Measurements from ENCODE around the gene ADAM17.
"Not testable (repeated sequence)": the region's sequence is repeated elsewhere in the genome, so short reads cannot be mapped to it uniquely, and the experiment has no call there.

ADAM17 gene

DNA sequence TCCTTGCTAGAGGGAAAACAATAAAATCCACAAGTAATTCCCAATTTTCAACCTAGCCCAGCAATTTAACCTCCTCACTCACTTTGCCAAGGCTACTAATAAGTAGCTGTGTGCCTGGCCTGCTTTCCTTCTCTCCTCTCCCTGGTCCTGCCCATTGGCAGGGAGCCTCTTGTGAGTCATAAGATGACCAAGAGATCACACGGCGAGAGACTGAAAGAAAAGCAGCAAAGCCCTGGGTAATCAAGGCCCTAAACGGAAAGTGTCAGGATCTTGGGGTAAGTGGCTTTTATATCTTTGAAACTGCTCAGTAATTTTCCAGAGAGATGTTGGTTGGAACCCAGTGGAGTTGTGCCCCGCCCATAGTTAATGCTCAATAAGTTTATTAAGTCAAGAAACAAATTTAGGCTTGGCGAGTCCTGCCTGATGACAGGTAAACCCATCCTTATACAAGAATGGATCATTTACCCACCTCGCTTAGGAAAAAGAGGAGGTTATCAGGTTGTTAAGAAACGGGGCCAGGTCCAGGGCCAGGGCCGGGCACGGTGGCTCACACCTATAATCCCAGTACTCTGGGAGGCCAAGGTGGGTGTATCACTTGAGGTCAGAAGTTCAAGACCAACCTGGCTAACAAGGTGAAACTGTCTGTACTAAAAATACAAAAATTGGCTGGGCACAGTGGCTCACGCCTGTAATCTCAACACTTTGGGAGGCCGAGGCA lies 10.0 kb upstream of the ADAM17 start:
- DNase-seq (ENCODE audit: low spot score) = peak; percentile 92

DNA sequence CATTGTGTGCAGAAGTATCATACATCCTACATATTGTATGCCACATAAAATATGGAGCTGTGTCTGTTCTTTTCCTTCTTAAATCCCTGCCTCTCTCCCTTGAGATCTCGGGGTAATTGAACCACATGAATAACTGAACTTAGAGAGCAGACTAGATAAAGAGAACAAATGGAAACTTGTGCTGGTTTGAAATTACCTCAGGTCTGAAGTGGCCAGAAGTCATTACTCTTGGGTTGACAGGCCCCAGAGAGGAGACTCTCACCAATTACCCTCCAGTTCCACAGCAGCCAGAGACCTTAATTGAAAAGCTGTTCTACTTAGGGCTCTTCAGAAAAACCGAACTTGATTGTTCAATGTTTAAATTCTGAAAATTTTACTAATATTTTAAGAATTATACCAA lies 5.0 kb upstream of the ADAM17 start:
- no peak for DNase-seq (ENCODE audit: low spot score)

DNA sequence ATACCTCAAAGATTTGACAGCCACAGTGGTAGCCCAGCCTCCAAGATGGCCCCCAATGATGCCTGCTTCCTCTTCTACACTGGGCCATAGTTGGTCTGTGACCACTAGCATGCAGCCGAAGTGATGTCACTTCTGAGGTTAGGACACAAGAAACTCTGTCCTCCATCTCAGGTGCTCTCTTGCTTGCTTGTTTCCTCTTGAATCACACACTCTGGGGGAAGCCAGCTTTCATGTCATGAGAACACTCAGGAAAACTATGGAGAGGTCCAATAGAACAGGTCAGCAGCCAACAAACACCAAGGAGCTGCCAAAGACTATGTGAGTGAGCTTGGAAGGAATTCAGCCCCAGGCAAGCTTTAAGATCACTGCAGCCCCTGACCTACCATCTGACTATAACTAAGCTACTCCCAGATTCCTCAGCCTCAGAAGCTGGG lies 3.3 kb upstream of the ADAM17 start:
- peak; percentile 89 for DNase-seq (ENCODE audit: low spot score)

DNA sequence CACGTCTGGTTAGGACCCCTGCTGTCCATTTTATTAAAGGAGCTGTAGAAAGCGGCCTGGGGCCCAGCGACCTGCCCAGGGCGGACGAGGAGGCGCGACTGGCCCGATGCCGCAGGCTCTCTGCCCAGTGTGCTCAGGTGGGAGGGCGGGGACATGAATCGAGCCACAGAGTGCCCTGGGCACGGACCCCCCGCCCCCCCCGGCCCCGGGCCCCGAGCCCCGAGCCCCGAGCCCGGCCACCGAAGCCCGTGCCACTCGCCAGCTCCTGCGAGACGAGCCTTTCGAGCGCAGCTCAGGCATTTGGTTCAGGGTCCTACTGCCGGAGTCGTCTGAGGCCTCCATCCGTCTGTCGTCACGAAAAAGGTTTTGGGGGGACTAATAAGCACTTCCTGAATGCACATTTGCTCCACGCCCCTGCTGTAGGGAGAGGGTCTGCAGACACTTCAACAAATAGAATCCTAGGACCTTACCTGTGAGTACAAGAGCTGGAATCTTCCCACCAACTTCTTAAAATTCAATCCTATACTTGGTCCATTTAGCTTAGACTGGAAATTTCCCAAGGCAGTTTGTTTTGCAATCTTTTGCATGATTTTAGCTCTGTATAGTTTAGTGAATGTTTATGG lies 602 bp upstream of the ADAM17 start:
- no peak for DNase-seq (ENCODE audit: low spot score)

DNA sequence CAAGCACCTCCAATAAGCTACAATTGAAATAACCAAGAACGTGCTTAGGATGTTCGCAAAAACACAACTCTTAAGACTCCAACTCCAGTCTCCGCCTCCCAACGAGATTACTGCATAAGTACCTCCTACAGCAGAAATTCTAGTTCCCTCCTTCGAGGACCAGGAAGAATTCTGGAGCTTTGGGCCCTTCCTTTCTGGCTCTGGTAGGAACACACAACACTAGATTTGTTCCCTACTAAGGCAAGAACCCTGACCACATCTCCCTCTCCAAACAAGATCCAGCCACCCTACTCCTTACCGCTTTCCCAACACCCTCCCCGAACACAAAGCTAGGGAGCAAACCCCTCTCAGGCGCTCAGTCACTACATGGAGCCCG lies 721 bp downstream of the ADAM17 start:
- peak; percentile 75 for DNase-seq (ENCODE audit: low spot score)

DNA sequence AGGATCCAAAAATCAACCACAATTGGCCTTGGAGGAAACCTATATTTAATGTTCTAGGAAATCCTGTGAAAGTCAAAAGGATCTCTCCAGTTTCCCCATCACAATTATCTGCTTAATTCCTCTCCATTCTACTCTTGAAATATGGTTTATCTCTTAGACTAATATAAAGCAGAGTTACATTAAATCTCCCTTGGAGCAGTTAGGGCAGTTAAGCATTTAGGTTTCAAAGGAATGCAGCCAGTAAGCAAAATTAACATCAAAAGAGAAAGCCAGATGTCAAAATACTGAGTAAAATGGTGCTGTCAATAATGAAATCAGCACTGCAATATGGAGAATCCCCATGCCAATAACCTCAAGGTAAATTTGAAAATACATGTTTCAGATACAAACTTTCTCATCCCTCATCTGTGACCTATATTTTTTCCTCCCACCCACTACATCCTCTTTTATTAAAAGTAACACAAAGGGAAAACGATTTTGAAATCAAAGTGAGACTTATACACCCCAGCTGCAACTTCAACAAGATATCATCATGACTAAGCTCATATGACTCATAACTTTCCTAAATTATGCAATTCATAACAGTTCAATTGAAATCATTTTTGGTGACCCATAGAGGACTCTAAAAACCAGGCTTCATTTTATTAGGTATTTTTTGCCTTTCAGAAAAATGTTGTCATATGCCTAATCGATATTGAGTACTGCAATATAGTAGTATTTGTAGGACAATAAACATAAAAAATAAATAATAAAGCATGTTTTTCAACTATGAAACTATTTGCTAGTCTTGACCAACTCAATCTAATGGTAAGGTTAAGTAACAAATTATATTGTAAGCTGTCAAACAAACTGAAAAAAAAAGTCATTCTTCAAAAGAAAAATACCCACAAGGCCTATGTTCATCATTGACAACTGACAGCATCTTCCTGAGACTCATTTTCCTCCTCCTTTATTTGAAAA lies 3.1 kb downstream of the ADAM17 start:
- peak; percentile 31 for DNase-seq (ENCODE audit: low spot score)

DNA sequence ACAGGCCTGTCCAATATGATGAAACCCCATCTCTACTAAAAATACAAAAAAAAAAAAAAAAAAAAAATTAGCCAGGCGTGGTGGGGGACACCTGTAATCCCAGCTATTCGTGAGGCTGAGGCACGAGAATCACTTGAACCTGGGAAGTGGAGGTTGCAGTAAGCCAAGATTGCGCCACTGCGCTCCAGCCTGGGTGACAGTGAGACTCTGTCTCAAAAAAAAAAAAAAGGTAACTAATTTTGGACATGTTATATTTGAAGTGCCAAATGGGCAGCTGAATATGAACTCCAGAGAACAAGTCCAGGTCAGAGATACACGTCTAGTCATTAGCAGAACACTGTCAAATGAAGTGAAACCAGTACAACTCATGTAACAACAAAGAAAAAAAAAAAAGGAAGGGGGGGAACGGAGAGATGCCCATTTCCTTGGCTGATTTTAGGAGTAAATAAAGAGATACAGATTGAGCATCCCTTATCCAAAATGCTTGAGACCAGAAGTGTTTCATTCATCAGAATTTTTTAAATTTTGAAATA lies 4.7 kb downstream of the ADAM17 start:
- DNase-seq (ENCODE audit: low spot score) = not testable (repeated sequence)

DNA sequence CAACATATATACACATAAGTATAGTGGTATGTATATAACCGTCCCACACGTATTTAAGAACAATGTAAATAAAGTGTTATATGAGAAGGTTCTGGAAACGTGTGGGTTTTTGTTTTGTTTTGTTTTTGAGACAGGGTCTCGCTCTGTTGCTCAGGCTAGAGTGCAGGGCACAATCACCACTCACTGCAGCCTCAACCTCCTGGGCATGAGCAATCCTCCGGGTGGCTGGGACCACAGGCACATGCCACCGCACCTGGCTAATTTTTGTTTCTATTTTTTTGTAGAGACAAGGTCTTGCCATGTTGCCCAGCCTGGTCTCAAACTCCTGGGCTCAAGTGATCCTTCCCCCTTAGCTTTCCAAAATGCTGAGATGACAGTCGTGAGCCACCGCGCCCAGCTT lies 6.2 kb downstream of the ADAM17 start:
- peak; percentile 45 for DNase-seq (ENCODE audit: low spot score)

DNA sequence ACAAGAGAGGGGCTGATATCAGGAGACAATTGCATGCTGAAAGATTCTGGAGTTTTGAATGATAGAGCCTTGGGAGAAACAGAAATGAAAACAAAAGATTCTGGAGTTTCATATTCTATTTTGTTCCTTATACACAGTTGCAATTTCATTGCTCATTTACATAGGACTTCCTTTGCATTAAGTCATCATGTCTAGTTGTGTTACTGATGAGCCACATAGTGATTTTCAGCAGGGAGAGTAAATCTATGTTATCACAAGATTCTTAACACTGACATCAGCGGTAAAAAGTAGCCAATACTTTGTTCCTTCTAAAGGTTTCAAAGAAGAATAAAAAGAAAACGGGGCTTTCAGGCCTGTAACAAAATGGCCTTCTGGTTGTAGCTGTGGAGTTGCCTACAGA lies 7.1 kb downstream of the ADAM17 start:
- DNase-seq (ENCODE audit: low spot score) = peak; percentile 29

DNA sequence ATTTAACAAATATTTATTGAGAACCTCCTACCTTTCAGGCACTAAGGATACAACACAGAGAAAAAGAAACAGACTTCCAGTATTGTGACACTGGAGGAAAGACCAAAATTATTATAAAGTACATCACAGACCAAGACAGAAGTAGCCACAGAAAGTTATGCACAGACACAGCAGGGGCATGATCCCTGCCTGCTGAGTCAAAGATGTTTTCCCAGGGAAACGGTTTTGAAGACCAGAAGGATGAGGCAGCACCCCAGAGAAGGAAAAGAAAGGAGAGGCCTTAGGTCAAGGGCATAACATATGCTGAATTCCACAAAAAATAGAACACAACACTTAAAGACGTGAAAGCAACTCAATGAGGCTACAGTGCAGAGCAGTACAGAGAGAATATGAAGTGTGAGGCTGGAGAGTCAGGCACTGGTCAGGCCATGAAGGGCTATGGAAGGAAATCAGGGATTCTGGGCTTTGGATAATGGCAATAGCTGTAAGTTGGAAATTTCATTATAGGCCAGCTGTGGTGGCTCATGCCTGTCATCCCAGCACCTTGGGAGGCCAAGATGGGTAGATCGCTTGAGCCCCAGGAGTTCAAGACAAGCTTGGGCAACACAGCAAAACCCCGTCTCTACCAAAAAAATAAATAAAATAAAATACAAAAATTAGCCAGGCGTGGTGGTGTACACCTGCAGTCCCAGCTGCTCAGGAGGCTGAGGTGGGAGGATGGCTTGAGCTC lies 8.2 kb downstream of the ADAM17 start:
- DNase-seq (ENCODE audit: low spot score) = no peak

DNA sequence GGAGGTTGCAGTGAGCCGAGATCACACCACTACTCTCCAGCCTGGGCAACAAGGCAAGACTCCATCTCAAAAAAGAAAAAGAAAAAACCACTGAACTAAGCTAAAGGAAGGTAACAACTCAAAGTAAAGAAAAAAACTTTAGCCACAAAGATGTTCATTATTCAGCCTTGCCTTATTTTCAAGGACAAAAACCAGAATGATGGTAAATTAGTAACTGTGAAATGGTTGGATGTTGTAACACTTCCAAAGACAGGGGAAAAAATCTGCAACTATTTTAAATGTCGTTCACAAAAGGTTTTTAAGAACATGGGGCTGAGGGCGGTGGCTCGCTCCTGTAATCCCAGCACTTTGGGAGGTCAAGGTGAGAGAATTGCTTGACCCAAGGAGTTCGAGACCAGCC lies 10.1 kb downstream of the ADAM17 start:
- DNase-seq (ENCODE audit: low spot score) = no peak

DNA sequence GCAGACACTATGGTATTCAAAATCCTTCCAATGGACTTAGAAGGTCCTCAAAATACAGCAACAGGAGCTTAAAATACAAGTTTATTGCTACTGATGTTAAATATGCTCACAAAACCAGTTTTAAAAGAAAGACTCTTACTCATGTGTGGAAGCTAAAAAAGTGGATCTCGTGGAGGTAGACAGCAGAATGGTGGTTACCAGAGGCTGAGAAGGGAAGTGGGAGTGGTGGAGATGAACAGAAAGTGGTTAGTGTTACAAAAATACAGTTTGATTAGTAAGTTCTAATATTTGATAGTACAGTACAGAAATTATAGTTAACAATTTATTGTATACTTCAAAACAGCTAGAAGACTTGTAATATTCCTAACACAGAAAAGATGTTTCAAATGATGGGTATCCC lies 12.1 kb downstream of the ADAM17 start:
- no peak for DNase-seq (ENCODE audit: low spot score)

DNA sequence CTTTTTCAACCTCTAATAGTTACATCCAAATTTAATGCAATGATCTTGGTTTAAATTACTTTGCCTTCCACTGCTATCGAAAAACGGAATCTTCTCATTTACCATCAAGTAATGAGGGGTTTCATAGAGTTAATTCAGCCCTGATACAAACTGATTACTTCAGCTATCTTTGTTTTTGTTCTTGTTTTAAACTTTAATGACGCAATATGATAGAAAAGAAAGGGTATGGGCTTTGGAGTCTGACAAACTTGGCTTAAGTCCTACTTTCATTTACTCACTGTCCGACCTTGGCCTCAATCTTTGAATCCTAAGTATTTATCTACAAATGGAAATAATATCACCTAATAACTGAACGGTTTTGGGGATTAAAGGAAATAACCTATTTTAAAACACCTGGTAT lies 16.1 kb downstream of the ADAM17 start:
- no peak for DNase-seq (ENCODE audit: low spot score)

DNA sequence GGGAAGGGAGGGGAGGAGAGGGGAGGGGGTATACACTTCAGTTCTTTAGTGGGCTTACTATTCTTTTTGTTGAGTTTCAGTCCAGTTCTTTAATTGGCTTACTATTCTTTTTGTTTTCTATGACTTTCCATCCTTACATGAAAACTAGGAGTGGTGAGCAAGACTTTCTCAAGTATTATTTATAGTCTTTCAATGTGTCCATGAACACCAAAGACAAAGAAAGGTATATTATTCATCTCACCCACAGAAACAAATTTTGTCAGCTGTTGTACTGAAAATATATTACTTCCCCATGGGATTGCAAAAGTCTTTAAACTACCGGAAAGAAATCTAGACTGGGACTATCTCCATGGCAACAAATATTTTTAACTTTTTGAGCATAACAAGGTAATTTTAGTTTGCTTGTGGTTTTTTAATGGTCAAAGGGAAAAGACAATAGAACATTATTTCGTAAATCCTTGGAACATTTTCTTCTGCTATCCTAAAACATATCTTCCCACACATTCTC lies 17.6 kb downstream of the ADAM17 start:
- peak; percentile 20 for DNase-seq (ENCODE audit: low spot score)

DNA sequence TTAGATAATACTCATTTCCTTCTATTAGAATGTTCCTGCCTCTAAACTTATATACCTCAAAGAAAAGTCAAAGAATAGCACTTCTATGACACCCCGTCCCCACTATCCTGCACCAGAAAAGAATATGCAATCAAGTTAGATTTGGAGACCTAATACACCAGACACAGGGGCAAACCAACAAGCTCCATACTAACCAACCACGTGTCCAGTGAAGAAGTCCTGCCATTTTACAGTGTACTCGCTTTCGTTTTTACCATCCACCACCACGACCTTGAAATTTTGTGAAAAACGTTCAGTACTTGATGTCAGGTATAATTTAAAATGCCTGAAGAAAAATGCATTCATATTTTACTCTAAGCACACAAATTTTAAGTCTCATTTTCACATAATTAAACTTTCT lies 19.1 kb downstream of the ADAM17 start:
- DNase-seq (ENCODE audit: low spot score) = no peak

DNA sequence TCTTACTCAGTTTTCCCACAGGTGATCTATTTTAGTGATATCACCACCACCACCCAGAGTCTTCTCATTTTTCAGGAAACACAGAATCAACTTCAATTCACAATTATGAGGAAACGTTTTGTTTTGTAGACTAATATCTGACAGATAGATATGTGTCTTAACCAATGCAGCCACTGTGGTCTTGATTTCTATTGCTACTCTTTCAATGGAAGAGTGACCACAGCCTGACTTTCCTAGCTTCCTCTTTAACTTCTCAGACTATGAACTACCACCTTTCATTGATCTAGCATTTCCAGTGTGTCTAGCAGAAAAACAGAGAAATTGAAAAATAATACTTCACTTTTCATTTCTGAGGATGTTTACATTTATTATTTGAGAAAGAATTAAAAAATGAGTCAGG lies 20.5 kb downstream of the ADAM17 start:
- peak; percentile 15 for DNase-seq (ENCODE audit: low spot score)

DNA sequence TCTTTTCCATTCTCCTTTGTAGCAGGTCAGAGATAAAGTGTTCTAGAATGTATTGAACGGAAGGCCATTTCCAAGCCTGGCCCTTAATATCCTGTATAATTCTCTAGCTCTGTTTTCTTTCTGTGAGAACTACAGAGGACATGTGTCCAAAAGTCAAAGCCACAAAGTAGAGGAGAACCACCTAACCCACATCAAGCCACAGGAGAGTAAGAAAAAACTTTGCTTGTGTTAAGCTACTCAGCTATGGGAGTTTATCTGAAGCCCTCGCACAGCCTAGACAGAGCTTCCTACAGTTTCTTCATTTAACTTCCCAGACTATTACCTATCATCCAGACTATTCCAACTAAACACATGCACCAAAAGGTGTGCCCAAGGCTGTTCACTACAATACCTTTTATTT lies 22.0 kb downstream of the ADAM17 start:
- no peak for DNase-seq (ENCODE audit: low spot score)

DNA sequence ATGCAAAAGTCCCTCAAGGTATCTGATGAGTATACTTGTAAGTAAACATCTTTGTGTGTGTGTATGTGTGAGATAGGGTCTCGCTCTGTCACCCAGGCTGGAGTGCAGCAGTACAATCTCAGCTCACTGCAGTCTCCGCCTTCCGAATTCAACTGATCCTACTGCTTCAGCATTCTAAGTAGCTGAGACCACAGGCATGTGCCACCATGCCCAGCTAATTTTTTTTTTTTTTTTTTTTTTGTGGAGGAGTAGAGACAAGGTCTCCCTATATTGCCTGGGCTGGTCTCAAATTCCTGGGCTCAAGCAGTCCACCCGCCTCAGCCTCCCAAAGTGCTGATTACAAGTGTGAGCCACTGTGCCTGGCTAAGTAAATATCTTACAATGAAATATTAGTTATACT lies 23.2 kb downstream of the ADAM17 start:
- DNase-seq (ENCODE audit: low spot score) = no peak

DNA sequence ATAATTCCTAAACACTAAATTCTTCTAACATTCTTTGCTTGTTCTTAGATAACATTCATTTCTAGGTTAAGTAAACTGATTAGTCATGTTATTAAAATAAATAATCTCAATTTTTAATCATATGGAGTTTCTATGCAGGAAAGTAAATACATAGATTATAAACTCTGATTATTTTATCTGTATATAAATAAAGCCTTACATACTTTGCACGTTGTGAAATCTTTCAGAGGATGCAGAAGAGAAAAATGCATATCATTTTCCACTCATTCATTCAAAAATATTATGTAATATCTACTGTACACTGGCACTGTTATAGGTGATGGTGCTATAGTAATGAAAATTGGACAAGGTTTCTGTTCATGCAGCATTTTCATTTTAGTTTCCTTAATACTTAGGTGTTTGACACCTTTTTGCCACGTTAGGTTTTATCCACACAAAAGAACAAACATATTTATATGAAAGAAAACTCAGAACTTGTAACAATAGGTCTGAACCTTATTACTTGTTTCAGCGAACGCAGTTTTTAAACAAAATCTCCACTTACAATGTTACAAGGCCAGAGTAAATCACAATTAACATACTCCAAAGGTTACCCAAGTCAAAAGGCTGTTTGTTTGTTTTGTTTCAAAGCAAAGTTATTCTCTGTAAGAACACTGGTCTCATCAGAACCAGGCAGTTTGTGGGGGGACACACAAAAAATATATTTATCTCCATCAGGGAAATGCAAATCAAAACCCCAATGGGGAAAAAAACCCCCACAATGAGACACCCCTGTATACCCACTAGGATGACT lies 27.4 kb downstream of the ADAM17 start:
- DNase-seq (ENCODE audit: low spot score) = no peak

DNA sequence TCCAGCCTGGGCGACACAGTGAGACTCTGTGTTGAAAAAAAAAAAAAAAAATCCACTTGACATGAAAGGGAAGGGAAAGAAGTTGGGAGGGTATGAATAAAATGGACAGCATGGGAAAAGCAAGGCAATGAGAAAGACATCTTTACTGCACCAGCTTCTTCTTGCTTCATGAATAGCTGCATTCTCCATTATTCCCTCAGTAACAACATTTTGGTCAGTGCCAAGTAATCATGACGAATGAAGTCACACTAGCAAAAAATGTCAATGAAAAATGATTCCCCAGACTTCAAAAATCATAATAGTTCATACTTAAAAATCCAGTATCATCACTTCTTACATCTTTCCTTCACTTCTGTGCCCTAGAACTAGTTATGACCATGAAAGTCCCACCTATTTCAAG lies 30.4 kb downstream of the ADAM17 start:
- DNase-seq (ENCODE audit: low spot score) = no peak

DNA sequence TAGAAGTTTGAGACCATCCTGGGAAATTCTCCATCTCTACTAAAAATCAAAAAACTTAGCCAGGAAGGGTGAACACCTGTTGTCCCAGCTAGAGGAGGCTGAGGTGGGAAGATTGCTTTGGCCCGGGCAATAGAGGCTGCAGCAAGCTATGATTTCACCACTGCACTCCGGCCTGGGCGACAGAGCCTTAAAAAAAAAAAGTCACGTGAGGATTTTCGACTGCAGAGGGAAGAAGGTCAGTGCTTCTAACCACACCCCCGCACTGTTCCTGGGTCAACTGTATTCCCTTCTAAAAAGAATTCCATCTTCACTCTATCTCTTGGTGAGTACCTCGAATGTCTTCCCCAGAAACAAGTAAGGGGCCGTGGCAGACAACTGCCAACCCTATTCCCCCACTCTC lies 31.3 kb downstream of the ADAM17 start:
- no peak for DNase-seq (ENCODE audit: low spot score)

Data from kidney tubule cell (primary cell).